ENCODE measurements around the gene VDAC1. TPM values are rescaled to one million over a fixed set of nuclear protein-coding genes. Genes with fewer than 3 reads are reported as not detected.

VDAC1 gene
- total RNA-seq, 1 donor from 2014 or later: 132 TPM

- Mint-ChIP-seq H3K4me3 (ENCODE audit: unreplicated experiment) (no peak overlapping the region), H3K4me1 (ENCODE audit: low read depth, unreplicated experiment) (no peaks in the 10 kb centered on the region), H3K27me3 (ENCODE audit: unreplicated experiment) (peaks cover 3% of the 10 kb centered on the region), H3K36me3 (ENCODE audit: unreplicated experiment) (no peaks in the 10 kb centered on the region), H3K9me3 (ENCODE audit: unreplicated experiment) (peaks cover 2% of the 10 kb centered on the region), H3K27ac (ENCODE audit: unreplicated experiment) (no peak overlapping the region)
- TF ChIP-seq CTCF (IDR thresholded peaks at IDR 0.05; ENCODE audit: partially characterized antibody, unreplicated experiment): no peak
- no peak for DNase-seq
Observed at GRCh38 chr5:134043793-134044792, 39.3 kb upstream of the VDAC1 start.

GRCh38 chr5:134041570-134042411, 37.0 kb upstream of the VDAC1 start:
- Mint-ChIP-seq H3K27me3 (ENCODE audit: unreplicated experiment) (peaks cover 4% of the 10 kb centered on the region), H3K27ac (ENCODE audit: unreplicated experiment) (no peak overlapping the region), H3K36me3 (ENCODE audit: unreplicated experiment) (no peaks in the 10 kb centered on the region), H3K4me1 (ENCODE audit: low read depth, unreplicated experiment) (no peaks in the 10 kb centered on the region), H3K9me3 (ENCODE audit: unreplicated experiment) (no peaks in the 10 kb centered on the region), H3K4me3 (ENCODE audit: unreplicated experiment) (no peak overlapping the region)
- no peak for TF ChIP-seq CTCF (IDR thresholded peaks at IDR 0.05; ENCODE audit: partially characterized antibody, unreplicated experiment)
- no peak for DNase-seq

DNA sequence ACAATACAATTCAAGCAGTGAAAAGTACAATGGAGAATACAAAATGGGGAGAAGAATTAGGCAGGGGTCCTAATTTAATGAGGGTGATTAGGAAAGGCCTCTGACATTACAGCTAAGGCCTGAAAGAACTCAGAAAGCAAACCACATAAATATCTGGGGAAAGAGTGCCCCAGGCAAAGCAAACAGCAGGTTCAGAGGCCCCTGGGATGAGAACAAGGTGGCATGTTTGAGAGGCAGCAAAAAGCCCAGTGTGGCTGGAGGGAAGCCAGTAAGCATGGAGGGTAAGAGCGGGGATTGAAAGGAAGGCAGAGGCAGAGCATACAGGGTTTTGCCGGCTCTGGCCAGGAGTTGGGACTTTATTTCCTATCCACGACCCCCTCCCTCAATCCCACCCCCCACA, 33.4 kb upstream of the VDAC1 start:
- no peak for DNase-seq
- TF ChIP-seq CTCF (IDR thresholded peaks at IDR 0.05; ENCODE audit: partially characterized antibody, unreplicated experiment): no peak
- no peak overlapping the region for H3K4me3 Mint-ChIP-seq (ENCODE audit: unreplicated experiment)
- no peaks in the 10 kb centered on the region for H3K9me3 Mint-ChIP-seq (ENCODE audit: unreplicated experiment)
- no peaks in the 10 kb centered on the region for H3K36me3 Mint-ChIP-seq (ENCODE audit: unreplicated experiment)
- H3K27me3 Mint-ChIP-seq (ENCODE audit: unreplicated experiment): peaks cover 2% of the 10 kb centered on the region
- no peak overlapping the region for H3K27ac Mint-ChIP-seq (ENCODE audit: unreplicated experiment)
- no peaks in the 10 kb centered on the region for H3K4me1 Mint-ChIP-seq (ENCODE audit: low read depth, unreplicated experiment)

GRCh38 chr5:134037160-134037559, 32.4 kb upstream of the VDAC1 start:
- no peaks in the 10 kb centered on the region for H3K36me3 Mint-ChIP-seq (ENCODE audit: unreplicated experiment)
- no peaks in the 10 kb centered on the region for H3K4me1 Mint-ChIP-seq (ENCODE audit: low read depth, unreplicated experiment)
- no peak for TF ChIP-seq CTCF (IDR thresholded peaks at IDR 0.05; ENCODE audit: partially characterized antibody, unreplicated experiment)
- no peak overlapping the region for H3K27ac Mint-ChIP-seq (ENCODE audit: unreplicated experiment)
- no peaks in the 10 kb centered on the region for H3K9me3 Mint-ChIP-seq (ENCODE audit: unreplicated experiment)
- H3K4me3 Mint-ChIP-seq (ENCODE audit: unreplicated experiment): no peak overlapping the region
- H3K27me3 Mint-ChIP-seq (ENCODE audit: unreplicated experiment): peaks cover 2% of the 10 kb centered on the region
- DNase-seq: no peak
